Activated CD4-positive, alpha-beta T cell treated with anti-CD3 and anti-CD28 coated beads, Interleukin-2, amount 50 U/mL, for 4 hours (primary cell): ENCODE data around the gene CCNB3.
A peak's percentile ranks its signal among the peaks of the same experiment; 100 is the strongest.
"Not testable (repeated sequence)": the region's sequence is repeated elsewhere in the genome, so short reads cannot be mapped to it uniquely, and the experiment has no call there.

ENCODE experiments used
- DNase-seq, 2 experiments: peaks; one replicate each; pipeline ENCODE4 v3.0.0-alpha.2; 2020

The CCNB3 gene, protein sequence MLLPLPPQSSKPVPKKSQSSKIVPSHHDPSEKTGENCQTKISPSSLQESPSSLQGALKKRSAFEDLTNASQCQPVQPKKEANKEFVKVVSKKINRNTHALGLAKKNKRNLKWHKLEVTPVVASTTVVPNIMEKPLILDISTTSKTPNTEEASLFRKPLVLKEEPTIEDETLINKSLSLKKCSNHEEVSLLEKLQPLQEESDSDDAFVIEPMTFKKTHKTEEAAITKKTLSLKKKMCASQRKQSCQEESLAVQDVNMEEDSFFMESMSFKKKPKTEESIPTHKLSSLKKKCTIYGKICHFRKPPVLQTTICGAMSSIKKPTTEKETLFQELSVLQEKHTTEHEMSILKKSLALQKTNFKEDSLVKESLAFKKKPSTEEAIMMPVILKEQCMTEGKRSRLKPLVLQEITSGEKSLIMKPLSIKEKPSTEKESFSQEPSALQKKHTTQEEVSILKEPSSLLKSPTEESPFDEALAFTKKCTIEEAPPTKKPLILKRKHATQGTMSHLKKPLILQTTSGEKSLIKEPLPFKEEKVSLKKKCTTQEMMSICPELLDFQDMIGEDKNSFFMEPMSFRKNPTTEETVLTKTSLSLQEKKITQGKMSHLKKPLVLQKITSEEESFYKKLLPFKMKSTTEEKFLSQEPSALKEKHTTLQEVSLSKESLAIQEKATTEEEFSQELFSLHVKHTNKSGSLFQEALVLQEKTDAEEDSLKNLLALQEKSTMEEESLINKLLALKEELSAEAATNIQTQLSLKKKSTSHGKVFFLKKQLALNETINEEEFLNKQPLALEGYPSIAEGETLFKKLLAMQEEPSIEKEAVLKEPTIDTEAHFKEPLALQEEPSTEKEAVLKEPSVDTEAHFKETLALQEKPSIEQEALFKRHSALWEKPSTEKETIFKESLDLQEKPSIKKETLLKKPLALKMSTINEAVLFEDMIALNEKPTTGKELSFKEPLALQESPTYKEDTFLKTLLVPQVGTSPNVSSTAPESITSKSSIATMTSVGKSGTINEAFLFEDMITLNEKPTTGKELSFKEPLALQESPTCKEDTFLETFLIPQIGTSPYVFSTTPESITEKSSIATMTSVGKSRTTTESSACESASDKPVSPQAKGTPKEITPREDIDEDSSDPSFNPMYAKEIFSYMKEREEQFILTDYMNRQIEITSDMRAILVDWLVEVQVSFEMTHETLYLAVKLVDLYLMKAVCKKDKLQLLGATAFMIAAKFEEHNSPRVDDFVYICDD (N-terminal part only)

GRCh38 chrX:50204364-50204899, at the start of gene CCNB3:
Gene CCNB3, plus strand, starts transcription at chrX:50204765. Its CDS starts 80,399 bp downstream, at chrX:50285164.
- DNase-seq: peak; percentile 61 to 63

- DNase-seq: no peak
Observed at GRCh38 chrX:50157545-50158135, 46.9 kb upstream of the CCNB3 start.

GRCh38 chrX:50158593-50158992, 46.0 kb upstream of the CCNB3 start:
- DNase-seq: no peak

DNA sequence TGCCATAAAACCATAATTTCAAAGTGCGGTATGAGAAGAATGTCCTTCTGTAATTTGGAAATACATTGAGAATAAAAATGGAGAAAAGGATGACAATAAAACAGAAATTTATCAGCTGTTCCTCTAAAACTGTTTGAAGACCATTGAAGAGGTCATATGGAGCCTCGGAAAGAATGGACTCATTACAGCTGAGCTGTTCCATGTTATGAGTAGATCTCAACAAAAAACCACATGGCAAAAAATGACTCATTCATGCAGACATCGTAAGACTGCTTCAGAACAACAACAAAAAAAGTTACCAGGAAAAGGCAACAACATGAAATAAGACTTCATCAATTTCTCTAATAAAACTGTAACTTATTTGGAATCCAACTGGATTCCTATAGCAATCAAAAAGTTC, 43.4 kb upstream of the CCNB3 start:
- no peak for DNase-seq

- DNase-seq: no peak
Observed at GRCh38 chrX:50165727-50166126, 38.8 kb upstream of the CCNB3 start.

DNA sequence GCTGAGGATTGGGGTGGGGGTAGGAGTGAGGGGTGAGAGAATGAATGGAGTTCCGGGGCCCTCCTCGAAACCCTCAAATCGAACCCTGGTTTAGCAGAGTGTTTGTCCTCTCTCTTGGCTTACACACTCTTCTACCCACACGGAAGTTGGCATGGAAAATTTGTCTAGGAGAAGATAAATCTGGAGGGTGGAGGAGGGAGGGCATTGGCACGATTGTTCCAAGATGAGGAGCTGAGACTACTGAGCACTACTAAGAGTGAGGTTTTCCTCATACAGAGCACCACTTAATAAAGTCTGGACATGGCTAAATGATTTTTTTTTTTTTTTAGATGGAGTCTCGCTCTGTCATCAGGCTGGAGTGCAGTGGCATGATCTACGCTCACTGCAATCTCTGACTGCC, 37.2 kb upstream of the CCNB3 start:
- no peak for DNase-seq

GRCh38 chrX:50168241-50168687, 36.3 kb upstream of the CCNB3 start:
- DNase-seq: no peak

GRCh38 chrX:50169717-50170116, 34.8 kb upstream of the CCNB3 start:
- DNase-seq: no peak

- DNase-seq: no peak
Observed at GRCh38 chrX:50180073-50180940, 24.3 kb upstream of the CCNB3 start.

DNA sequence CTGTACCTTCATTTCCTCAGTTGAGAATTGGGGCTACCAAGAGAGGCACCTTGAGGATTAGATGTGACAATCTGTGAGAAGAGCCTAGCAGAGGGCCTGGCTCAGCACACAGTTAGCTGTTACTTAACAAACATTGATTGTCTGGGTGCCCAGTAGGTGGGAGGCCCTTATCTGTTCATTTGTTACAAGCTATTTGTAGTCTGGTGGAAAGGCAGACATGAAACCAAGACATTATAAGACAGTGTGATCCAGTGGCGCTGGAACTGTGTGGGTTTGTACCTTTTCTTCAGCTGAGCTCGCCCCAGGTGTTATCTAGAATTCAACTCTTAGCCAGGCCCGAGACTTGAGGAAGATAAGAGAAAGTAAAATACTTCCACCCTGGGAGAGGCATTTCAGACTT, 20.7 kb upstream of the CCNB3 start:
- DNase-seq: no peak

GRCh38 chrX:50188859-50189600, 15.5 kb upstream of the CCNB3 start:
- DNase-seq: no peak

DNA sequence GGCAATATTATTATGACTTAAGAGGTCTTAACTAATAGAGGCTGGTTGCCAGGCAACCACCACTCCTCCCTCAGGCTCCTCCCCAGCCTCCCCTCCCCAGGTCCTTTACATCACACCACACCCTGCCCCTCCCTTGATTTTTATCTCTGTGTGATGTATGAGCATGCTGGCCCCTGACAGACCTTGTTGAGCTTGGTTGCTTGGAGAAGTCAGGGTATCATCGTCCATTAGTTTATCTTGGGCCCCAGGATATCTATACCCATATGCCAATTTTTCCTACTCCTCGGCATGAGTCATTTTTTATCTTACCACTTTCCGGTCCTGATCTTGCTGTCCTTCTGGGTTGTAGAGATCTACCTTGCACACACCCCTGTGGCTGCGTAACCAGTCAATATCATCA, 6.2 kb upstream of the CCNB3 start:
- no peak for DNase-seq

- DNase-seq: no peak
Observed at GRCh38 chrX:50200907-50201306, 3.7 kb upstream of the CCNB3 start, which contains the start of gene AKAP4. Gene AKAP4, minus strand, starts transcription at chrX:50201007. Its CDS starts 118 bp downstream, at chrX:50200889.

GRCh38 chrX:50202539-50202938, 2.0 kb upstream of the CCNB3 start:
- no peak for DNase-seq

DNA sequence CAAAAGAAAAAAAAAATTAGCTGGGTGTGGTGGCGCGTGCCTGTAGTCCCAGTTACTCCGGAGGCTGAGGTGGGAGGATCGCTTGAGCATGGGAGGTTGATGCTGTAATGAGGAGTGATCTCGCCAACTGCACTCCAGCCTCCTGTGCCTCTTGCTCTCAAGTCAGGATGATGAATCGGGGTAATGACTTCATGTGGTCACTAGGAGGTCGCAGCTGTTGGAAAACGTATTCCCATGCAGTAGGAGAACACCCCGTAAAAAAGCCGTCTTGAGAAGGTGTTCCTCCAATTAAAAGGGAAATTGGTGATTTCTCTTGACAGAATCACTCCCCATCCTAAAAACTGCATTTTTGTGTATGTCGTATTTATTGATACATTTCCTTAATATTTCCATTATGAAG, 2.2 kb downstream of the CCNB3 start:
- no peak for DNase-seq

DNA sequence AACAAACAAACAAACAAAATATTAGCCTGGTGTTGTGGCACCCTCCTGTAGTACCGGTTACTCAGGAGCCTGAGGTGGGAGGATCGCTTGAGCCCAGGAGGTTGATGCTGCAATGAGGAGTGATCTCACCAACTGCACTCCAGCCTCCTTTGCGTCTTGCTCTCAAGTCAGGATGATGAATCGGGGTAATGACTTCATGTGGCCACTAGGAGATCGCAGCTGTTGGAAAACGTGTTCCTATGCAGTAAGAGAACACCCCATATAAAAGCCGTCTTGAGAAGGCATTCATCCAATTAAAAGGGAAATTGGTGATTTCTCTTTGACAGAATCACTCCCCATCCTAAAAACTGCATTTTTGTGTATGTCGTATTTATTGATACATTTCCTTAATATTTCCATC, 6.9 kb downstream of the CCNB3 start:
- no peak for DNase-seq

DNA sequence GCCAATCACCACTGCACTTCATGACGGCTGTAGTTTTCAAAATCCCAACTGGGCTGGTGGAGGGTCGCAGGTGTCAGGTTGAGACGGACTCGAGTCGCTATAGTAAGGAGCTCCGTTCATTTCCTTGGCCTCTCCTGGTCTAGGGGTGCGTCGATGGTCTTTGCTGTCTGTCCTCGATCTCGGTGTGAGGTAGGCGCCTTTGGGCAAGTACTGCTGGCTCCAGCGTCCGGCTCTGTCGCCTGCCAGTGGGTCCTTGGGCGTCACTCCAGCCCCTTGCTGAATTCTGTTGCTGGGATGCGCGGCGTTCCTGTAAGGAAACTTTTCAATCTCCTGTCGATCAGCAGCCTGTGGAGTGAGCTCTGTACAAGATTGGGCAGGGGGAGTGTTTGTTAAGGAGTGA, 76.7 kb downstream of the CCNB3 start:
- no peak for DNase-seq

GRCh38 chrX:50327235-50327634, 122.7 kb downstream of the CCNB3 start:
- no peak for DNase-seq

- DNase-seq: not testable (repeated sequence)
Observed at GRCh38 chrX:50332668-50333067, 128.1 kb downstream of the CCNB3 start.

DNA sequence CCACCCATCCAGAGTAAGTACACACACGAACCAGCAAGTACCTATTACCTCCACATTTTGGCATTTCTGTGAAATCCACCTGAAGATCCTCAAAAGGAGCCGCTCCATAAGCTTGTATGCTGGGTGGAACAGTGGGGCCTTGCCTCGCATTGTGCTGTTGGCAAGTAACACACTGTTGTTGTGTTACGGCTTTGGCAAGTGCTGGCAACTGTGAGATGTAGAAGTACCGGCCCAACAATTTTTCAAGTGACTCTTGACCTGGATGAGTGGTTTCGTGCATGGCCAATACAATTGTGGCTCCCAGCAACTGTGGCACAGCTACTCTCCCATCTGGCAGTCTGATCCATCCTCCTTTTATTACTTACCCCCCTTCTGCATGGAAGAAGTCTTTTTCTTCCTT, 128.7 kb downstream of the CCNB3 start:
- DNase-seq: no peak

GRCh38 chrX:50343917-50344316, 139.4 kb downstream of the CCNB3 start:
- DNase-seq: no peak
